ENCODE data around the gene CFDP1. TPM values are rescaled to one million over a fixed set of nuclear protein-coding genes. Genes with fewer than 3 reads are reported as not detected.
"Not testable (repeated sequence)": the region's sequence is repeated elsewhere in the genome, so short reads cannot be mapped to it uniquely, and the experiment has no call there.

The CFDP1 gene
- total and polyA plus RNA-seq, 2 experiments from 2014 or later = 97.1 to 116 TPM

- no peaks in the 10 kb centered on the region for H3K27me3 ChIP-seq
- H3K79me2 ChIP-seq = peaks cover 98% of the 10 kb centered on the region
- DNase-seq (ENCODE audit: low spot score) = no peak
- H3K4me2 ChIP-seq = no peak overlapping the region
- WGBS (ENCODE audit: low lambda C conversion rate, missing lambda C conversion rate) = 68% methylated on average over 1 of the region's 1 CpG
- no peaks in the 10 kb centered on the region for H3K36me3 ChIP-seq (replicated peaks; ENCODE audit: insufficient read depth, low read depth)
- no peak overlapping the region for H3K27ac ChIP-seq
- H4K20me1 ChIP-seq (ENCODE audit: insufficient read depth, poor library complexity, severe bottlenecking) = peaks cover 57% of the 10 kb centered on the region
- TF ChIP-seq EZH2 (IDR thresholded peaks at IDR 0.05; ENCODE audit: borderline replicate concordance) = no peak
- TF ChIP-seq EZH2phosphoT487 (IDR thresholded peaks at IDR 0.05; ENCODE audit: low read depth, severe bottlenecking, unreplicated experiment) = no peak
- no peak for TF ChIP-seq CTCF (IDR thresholded peaks at IDR 0.05; ENCODE audit: poor library complexity)
- H3K9me2 ChIP-seq (replicated peaks; ENCODE audit: insufficient read depth) = no peaks in the 10 kb centered on the region
- peaks cover 20% of the 10 kb centered on the region for H3K4me1 ChIP-seq (ENCODE audit: insufficient read depth)
- H2AFZ ChIP-seq = no peak overlapping the region
- H3K9me3 ChIP-seq (ENCODE audit: low read depth) = no peaks in the 10 kb centered on the region
- H3K4me3 ChIP-seq = no peak overlapping the region
Measured at GRCh38 chr16:75456971-75457370, 23.7 kb upstream of the CFDP1 start.

DNA sequence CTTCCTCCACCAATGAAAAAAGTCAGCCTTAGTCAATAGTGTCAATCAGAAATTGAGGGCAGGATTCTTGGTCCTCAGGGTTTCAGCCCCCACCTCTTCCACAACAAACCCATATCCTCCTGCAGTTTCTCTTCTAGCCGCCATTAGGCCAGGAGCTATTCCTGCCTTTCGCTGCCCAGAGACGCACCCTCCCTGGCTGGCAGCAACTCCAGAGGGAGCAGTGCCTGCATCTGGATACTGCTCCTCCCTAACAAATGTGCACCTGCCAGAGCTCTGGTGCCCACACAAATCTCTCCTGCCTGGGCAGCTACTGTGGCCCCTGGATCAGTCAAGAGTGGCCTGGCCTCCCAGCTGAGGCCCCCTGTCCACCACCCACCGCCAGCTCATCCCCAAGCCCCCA, 23.2 kb upstream of the CFDP1 start:
- H3K9me2 ChIP-seq (replicated peaks; ENCODE audit: insufficient read depth); H3K27me3 ChIP-seq; H2AFZ ChIP-seq; DNase-seq (ENCODE audit: low spot score); H3K27ac ChIP-seq; H3K4me2 ChIP-seq; H3K36me3 ChIP-seq (replicated peaks; ENCODE audit: insufficient read depth, low read depth); H3K4me3 ChIP-seq; H3K9me3 ChIP-seq (ENCODE audit: low read depth): not testable (repeated sequence)
- Histone ChIP-seq H3K79me2 (peaks cover 98% of the 10 kb centered on the region), H3K4me1 (ENCODE audit: insufficient read depth) (peaks cover 15% of the 10 kb centered on the region), H4K20me1 (ENCODE audit: insufficient read depth, poor library complexity, severe bottlenecking) (peaks cover 52% of the 10 kb centered on the region)
- 100% methylated on average over 4 of the region's 4 CpGs for WGBS (ENCODE audit: low lambda C conversion rate, missing lambda C conversion rate)

GRCh38 chr16:75455677-75456076, 22.4 kb upstream of the CFDP1 start:
- Histone ChIP-seq H3K4me1 (ENCODE audit: insufficient read depth) (peaks cover 10% of the 10 kb centered on the region), H3K79me2 (peaks cover 98% of the 10 kb centered on the region), H3K9me2 (replicated peaks; ENCODE audit: insufficient read depth) (no peaks in the 10 kb centered on the region), H2AFZ (no peak overlapping the region), H3K27me3 (no peaks in the 10 kb centered on the region), H3K27ac (no peak overlapping the region), H3K4me2 (no peak overlapping the region), H4K20me1 (ENCODE audit: insufficient read depth, poor library complexity, severe bottlenecking) (peaks cover 45% of the 10 kb centered on the region), H3K4me3 (no peak overlapping the region), H3K9me3 (ENCODE audit: low read depth) (no peaks in the 10 kb centered on the region), H3K36me3 (replicated peaks; ENCODE audit: insufficient read depth, low read depth) (no peaks in the 10 kb centered on the region)
- no peak for DNase-seq (ENCODE audit: low spot score)
- WGBS (ENCODE audit: low lambda C conversion rate, missing lambda C conversion rate) = 67% methylated on average over 5 of the region's 5 CpGs
- TF ChIP-seq EZH2 (IDR thresholded peaks at IDR 0.05; ENCODE audit: borderline replicate concordance) (no peak), CTCF (IDR thresholded peaks at IDR 0.05; ENCODE audit: poor library complexity) (no peak), EZH2phosphoT487 (IDR thresholded peaks at IDR 0.05; ENCODE audit: low read depth, severe bottlenecking, unreplicated experiment) (no peak)

GRCh38 chr16:75452464-75453190, 19.3 kb upstream of the CFDP1 start:
- H3K36me3 ChIP-seq (replicated peaks; ENCODE audit: insufficient read depth, low read depth) = no peaks in the 10 kb centered on the region
- H4K20me1 ChIP-seq (ENCODE audit: insufficient read depth, poor library complexity, severe bottlenecking) = peaks cover 28% of the 10 kb centered on the region
- no peaks in the 10 kb centered on the region for H3K9me3 ChIP-seq (ENCODE audit: low read depth)
- peaks cover 10% of the 10 kb centered on the region for H3K4me1 ChIP-seq (ENCODE audit: insufficient read depth)
- DNase-seq (ENCODE audit: low spot score) = no peak
- 74% methylated on average over 12 of the region's 12 CpGs for WGBS (ENCODE audit: low lambda C conversion rate, missing lambda C conversion rate)
- peaks cover 90% of the 10 kb centered on the region for H3K79me2 ChIP-seq
- TF ChIP-seq EZH2phosphoT487 (IDR thresholded peaks at IDR 0.05; ENCODE audit: low read depth, severe bottlenecking, unreplicated experiment) = no peak
- TF ChIP-seq CTCF (IDR thresholded peaks at IDR 0.05; ENCODE audit: poor library complexity) = no peak
- TF ChIP-seq EZH2 (IDR thresholded peaks at IDR 0.05; ENCODE audit: borderline replicate concordance) = no peak
- H3K9me2 ChIP-seq (replicated peaks; ENCODE audit: insufficient read depth) = no peaks in the 10 kb centered on the region
- H3K27ac ChIP-seq = peak overlapping the region; percentile 48
- H3K27me3 ChIP-seq = no peaks in the 10 kb centered on the region
- H3K4me2 ChIP-seq = peak overlapping the region; percentile 51
- no peak overlapping the region for H3K4me3 ChIP-seq
- no peak overlapping the region for H2AFZ ChIP-seq

All from hepatocyte (in vitro differentiated cells).